IPS-20b (cell line): ENCODE measurements around the gene PTCH1.

Experiments used
- H3K27ac ChIP-seq: one replicate; pipeline ENCODE4 v1.5.1; 2013; ENCODE audit warnings: low read length
- H3K27me3 ChIP-seq: 2 replicates; pipeline ENCODE4 v1.6.1; 2013; ENCODE audit warnings: mild to moderate bottlenecking, low read length, inconsistent platforms; ENCODE audit not compliant: insufficient read depth
- H3K36me3 ChIP-seq: 2 replicates; pipeline ENCODE4 v1.6.1; 2013; ENCODE audit warnings: low read depth, mild to moderate bottlenecking, inconsistent platforms, low read length, moderate library complexity; ENCODE audit not compliant: insufficient read depth
- H3K4me1 ChIP-seq: 2 replicates; pipeline ENCODE4 v1.6.1; 2013; ENCODE audit warnings: mild to moderate bottlenecking, control low read depth, inconsistent platforms, low read length, moderate library complexity; ENCODE audit not compliant: insufficient read depth
- H3K4me3 ChIP-seq: 2 replicates; pipeline ENCODE4 v1.5.1; 2013; ENCODE audit warnings: mild to moderate bottlenecking, low read length, inconsistent platforms
- H3K9ac ChIP-seq: 2 replicates; pipeline ENCODE4 v1.6.1; 2013; ENCODE audit warnings: low read depth, mild to moderate bottlenecking, inconsistent platforms, low read length, moderate library complexity
- H3K9me3 ChIP-seq: 2 replicates; pipeline ENCODE4 v1.6.1; 2013; ENCODE audit warnings: mild to moderate bottlenecking, low read depth, low read length, inconsistent platforms; ENCODE audit not compliant: insufficient read depth

PTCH1 gene

DNA sequence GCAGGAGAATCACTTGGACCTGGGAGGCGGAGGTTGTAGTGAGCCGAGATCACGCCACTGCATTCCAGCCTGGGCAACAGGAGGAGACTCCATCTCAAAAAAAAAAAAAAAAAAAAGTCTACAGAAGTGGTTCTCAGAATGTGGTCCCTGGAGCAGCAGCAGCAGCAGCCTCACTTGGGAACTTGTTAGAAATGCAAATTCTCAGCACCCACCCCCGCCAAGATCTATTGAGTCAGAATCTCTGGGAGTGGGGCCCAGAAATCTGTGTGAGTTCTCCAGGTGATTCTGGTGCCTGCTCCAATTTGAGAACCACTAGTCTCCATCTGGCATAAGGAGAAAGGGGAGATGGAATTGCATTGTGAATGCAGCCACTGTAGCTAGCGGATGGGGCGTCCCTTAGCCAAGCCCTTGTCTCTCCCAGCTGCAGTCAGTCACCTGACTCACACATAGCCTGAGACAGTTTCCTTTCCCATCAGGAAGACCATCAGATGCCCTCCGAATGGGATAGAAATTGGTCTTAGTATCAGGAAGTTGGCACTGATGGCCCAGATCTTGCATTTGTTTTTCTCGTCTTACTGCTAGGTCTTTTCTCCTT, 12.2 kb upstream of the PTCH1 start:
- Histone ChIP-seq H3K36me3 (no peaks in the 10 kb centered on the region), H3K9ac (no peak overlapping the region), H3K4me3 (no peak overlapping the region), H3K27ac (no peak overlapping the region), H3K4me1 (peaks cover 4% of the 10 kb centered on the region; the same call in 1 of the 2 replicates), H3K9me3 (no peaks in the 10 kb centered on the region), H3K27me3 (no peaks in the 10 kb centered on the region; the same call in 1 of the 2 replicates)

GRCh38 chr9:95522871-95523370, 6.2 kb upstream of the PTCH1 start:
- no peaks in the 10 kb centered on the region for H3K36me3 ChIP-seq
- H3K4me3 ChIP-seq = no peak overlapping the region
- H3K9me3 ChIP-seq = no peaks in the 10 kb centered on the region
- H3K27me3 ChIP-seq = peaks cover 44% of the 10 kb centered on the region
- H3K4me1 ChIP-seq = no peaks in the 10 kb centered on the region
- H3K9ac ChIP-seq = no peak overlapping the region
- no peak overlapping the region for H3K27ac ChIP-seq

GRCh38 chr9:95521699-95522098, 4.9 kb upstream of the PTCH1 start:
- H3K4me3 ChIP-seq = no peak overlapping the region
- no peaks in the 10 kb centered on the region for H3K9me3 ChIP-seq
- H3K36me3 ChIP-seq = no peaks in the 10 kb centered on the region
- H3K27ac ChIP-seq = no peak overlapping the region
- H3K4me1 ChIP-seq = no peaks in the 10 kb centered on the region
- no peak overlapping the region for H3K9ac ChIP-seq
- peaks cover 57% of the 10 kb centered on the region for H3K27me3 ChIP-seq

DNA sequence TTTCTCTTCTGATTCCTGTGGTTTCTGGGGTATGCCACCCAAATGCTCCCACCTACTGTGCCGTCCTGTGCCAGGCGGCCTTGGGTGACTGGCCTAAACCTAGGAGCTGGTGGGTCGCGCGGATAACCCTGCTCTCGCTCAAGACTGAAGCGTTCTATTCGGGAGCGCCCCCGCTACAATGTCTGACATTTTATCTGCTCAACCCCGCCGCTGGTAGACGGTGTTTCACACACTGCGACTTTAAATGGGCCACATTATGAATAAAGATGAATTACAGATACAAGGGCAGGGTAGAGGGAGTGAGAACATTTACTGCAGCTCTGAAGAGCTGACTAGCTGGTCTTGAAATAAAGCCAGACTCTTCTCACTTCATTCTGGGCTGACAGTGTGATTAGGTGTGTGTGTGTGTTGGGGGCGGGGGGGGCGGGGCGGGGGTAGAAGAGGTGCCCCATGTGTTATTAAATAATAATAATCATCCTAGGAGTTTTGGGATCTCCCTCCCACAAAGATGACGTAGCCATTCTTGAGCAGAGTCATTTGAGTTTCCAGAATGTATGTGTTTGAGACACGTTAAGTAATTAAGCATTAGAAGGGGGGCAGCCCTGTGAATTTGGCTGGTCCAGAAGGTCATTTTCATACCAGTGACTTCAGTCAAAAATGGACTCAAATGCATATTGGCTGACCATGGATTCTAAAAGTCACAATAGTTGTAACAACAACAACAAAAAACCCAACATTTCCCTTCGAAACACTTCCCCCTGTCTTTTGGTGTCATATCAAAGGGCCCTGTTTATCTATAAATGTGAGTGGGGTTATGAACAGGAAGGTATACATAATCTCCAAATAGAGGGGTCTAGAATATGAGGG, 1.0 kb upstream of the PTCH1 start:
- Histone ChIP-seq H3K27me3 (peaks cover 94% of the 10 kb centered on the region), H3K27ac (no peak overlapping the region), H3K4me3 (peak overlapping the region; percentile 71), H3K4me1 (peaks cover 25% of the 10 kb centered on the region), H3K36me3 (no peaks in the 10 kb centered on the region), H3K9ac (no peak overlapping the region), H3K9me3 (no peaks in the 10 kb centered on the region)

DNA sequence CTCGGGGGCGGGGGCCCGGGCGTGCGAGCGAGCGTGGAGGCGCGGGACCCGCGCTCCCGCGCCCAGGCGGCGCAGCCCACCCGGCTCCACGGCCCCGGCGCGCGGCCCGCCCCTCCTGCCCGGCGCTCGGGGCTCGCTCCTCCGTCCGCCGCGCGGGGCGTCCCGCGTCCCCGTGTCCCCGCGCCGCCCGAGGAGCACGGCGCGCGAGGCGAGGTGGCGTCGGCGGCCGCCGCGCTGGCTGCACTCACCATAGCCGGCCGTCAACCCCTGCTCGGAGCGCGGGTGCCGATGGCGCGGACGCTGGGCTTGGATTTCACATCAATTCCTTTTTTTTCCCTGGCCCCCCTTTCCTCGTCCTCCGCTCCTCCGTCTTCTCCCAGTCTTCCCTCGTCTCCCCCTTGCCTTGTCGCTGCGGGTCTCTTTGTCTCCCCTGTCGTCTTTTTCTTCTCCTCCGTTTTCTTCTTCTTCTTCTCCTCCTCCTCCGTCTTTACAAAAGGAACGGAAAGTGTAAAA, 494 bp downstream of the PTCH1 start:
- Histone ChIP-seq H3K27ac (no peak overlapping the region), H3K4me3 (peak overlapping the region; percentile 71), H3K27me3 (peaks cover 95% of the 10 kb centered on the region), H3K4me1 (peaks cover 33% of the 10 kb centered on the region), H3K9ac (peak overlapping the region; percentile 35; the same call in 1 of the 2 replicates), H3K36me3 (no peaks in the 10 kb centered on the region), H3K9me3 (no peaks in the 10 kb centered on the region)

DNA sequence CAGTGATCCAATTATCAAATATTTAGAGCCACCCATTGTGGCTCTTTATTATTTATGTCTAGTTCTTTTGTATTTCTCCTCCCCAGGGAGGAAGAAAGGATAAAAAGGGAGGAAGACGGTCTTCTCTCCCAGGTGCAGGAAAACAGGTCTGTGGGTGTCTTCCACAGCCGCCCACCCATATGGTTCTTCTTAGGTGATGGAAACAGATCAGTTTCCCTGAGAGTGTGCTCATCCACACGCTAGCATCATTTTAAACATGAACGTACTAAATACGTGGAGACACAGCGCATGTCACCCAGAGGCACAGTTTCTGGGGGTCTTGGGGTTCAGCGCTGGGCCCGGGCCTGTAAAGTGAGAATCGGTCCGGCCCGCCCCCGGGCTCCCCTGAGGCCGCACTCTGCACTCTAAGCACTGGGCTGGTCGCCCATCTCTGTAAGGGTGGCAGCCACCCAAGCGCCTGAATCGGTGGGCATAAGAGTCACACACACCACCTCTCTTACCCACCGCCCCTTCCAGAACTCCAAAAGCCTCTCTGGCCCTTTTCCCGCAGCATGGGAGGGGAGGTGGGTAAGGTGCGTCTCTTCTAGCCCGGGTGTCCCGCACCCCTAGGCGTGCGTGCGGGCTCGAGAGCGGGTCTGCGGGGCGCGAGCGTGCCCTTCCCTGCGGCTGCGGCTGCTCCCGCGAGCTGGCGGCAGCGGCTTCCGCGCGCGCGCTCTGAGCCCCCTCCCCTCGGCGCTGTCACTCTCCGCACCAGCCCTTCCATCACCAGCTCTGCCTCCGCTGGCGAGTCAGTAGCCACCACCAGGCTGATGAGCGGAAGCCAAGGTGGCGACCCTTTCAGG, 1.3 kb downstream of the PTCH1 start:
- H3K27me3 ChIP-seq = peaks cover 90% of the 10 kb centered on the region
- no peaks in the 10 kb centered on the region for H3K9me3 ChIP-seq
- H3K4me3 ChIP-seq = peak overlapping the region; percentile 61
- peaks cover 33% of the 10 kb centered on the region for H3K4me1 ChIP-seq
- no peak overlapping the region for H3K27ac ChIP-seq
- no peaks in the 10 kb centered on the region for H3K36me3 ChIP-seq
- H3K9ac ChIP-seq = no peak overlapping the region

DNA sequence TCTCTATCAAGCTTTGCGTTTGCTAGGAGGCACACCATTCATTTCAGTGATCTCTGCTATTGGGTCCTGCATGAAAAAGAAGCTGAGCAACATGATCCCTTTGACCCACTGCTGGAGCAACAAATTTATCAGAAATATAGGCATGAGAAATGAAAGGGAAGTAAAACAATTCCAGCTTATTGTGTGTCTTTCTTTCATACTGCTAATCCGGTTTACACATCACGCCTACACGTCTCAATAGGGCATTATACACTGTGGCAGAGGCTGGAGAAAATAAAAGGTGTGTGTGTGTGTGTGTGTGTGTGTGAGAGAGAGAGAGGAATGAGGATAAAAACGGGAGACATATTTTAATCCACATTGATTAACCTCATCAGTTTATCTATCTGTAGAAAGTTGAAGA, 2.4 kb downstream of the PTCH1 start:
- H3K4me1 ChIP-seq = peaks cover 40% of the 10 kb centered on the region

DNA sequence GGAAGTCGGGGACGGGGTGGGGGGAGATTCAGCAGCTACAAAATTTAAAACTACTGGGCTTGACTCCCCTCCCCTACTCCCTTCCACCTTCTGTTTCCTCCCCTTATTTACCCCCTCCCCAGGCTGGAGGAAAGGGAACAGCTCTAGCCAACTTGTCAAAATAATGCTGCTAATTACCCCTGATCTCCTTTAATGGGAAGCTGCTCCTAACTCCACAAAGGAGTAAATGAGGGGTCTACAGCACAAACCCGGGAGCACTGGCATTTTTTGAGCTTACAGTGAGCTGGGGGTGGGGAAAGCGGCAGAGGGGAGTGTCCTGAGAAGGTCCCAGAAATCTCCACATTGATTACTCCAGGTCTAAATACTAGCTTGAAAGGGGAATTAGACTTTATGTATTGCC, 3.1 kb downstream of the PTCH1 start:
- H3K4me3 ChIP-seq = peak overlapping the region; percentile 32; the same call in 1 of the 2 replicates
- peaks cover 78% of the 10 kb centered on the region for H3K27me3 ChIP-seq
- peaks cover 40% of the 10 kb centered on the region for H3K4me1 ChIP-seq

More for the DNA sequence above, 2.4 kb downstream of the PTCH1 start:
- no peaks in the 10 kb centered on the region for H3K36me3 ChIP-seq
- no peak overlapping the region for H3K27ac ChIP-seq
- H3K4me3 ChIP-seq = peak overlapping the region; percentile 61; the same call in 1 of the 2 replicates
- H3K9me3 ChIP-seq = no peaks in the 10 kb centered on the region
- no peak overlapping the region for H3K9ac ChIP-seq
- H3K27me3 ChIP-seq = peaks cover 85% of the 10 kb centered on the region

GRCh38 chr9:95512709-95513095, 4.1 kb downstream of the PTCH1 start:
- Histone ChIP-seq H3K9ac (no peak overlapping the region), H3K9me3 (no peaks in the 10 kb centered on the region), H3K4me1 (peaks cover 40% of the 10 kb centered on the region), H3K4me3 (peak overlapping the region; percentile 96), H3K27me3 (peaks cover 68% of the 10 kb centered on the region), H3K27ac (no peak overlapping the region), H3K36me3 (no peaks in the 10 kb centered on the region)

More for the DNA sequence above, 3.1 kb downstream of the PTCH1 start:
- H3K9me3 ChIP-seq = no peaks in the 10 kb centered on the region
- H3K9ac ChIP-seq = no peak overlapping the region
- no peaks in the 10 kb centered on the region for H3K36me3 ChIP-seq
- no peak overlapping the region for H3K27ac ChIP-seq

DNA sequence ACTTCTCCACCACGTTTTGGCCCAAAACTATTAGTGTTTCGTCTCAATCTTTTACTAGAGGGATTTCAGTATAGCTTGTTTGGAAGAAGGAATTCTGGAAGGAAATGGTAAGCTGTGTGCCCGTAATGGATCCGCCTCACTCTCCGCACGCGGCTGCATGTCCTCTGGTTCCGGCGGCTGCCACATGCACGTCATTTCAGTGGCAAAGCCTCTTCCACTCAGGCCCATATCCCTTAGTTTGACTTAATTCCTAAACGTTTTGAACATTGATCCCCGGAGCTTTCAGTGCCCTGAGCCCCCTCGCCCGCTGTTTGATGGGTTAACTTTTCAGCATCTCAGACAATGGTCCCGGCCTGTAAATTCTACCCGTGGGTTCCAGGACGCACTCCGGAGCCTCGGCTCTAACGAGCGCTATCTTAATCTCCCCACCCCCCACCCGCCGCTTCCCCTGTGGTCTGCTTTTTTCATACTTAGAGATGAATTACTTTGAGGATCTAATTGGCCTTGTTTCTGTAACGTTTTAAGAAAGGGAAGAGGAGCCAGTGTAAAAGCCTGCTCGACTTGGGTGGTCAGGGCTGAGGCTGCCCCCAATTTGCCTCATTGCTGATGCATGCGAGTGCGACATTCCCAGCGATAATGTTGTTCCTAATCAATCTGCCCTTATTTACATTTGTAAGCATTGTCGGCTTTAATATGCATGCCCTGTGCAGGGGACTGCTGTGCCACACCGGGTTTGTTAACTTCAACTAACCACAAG, 4.6 kb downstream of the PTCH1 start:
- peak overlapping the region; percentile 76; the same call in 1 of the 2 replicates for H3K9ac ChIP-seq
- H3K9me3 ChIP-seq = no peaks in the 10 kb centered on the region
- peaks cover 40% of the 10 kb centered on the region for H3K4me1 ChIP-seq
- peak overlapping the region; percentile 96 for H3K4me3 ChIP-seq
- no peak overlapping the region for H3K27ac ChIP-seq
- no peaks in the 10 kb centered on the region for H3K36me3 ChIP-seq
- H3K27me3 ChIP-seq = peaks cover 62% of the 10 kb centered on the region

DNA sequence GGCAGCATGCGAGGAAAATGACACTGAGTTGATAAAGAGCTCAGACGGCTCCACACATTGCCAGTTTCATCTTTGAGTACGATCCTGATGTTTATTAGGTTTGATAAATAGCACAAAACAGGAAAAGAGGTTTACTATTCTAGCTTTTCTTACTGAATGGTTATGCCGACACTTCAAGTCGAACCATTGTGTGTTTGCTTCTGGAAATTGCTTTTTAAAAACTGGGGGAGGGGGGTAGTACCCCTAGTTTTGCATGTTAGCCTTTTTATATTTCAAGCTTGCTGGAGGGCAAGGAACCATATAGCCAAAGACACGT, 5.2 kb downstream of the PTCH1 start:
- Histone ChIP-seq H3K4me3 (peak overlapping the region; percentile 96), H3K27ac (peak overlapping the region; percentile 59), H3K9me3 (no peaks in the 10 kb centered on the region), H3K4me1 (peaks cover 40% of the 10 kb centered on the region), H3K36me3 (no peaks in the 10 kb centered on the region), H3K9ac (peak overlapping the region; percentile 76), H3K27me3 (peaks cover 57% of the 10 kb centered on the region)
